ENCODE results near the gene CCL1. TPM values are rescaled to one million over a fixed set of nuclear protein-coding genes. Genes with fewer than 3 reads are reported as not detected.

CCL1 gene
- polyA plus RNA-seq, 1 of the 3 experiments (the other 2 are of a cell fraction), result not detected

DNA sequence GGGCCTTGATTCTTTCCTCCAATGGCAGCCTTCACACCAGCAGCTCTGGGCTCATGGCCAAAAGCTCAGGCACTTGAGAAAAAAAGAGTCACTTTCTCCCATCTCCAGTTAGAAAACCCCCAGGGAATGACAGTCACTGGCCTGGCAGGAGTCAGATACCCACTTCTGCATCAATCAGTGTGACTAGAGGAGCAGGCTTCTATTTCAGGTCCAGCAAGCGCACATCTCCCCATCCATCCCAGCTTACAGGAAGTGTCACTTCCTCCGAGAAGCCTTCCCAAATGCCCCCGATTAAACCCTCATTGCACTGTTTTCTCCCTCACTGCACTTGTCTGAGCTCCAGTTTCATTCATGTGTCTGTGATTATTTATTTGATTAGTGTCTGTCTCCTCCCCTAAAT is 30.4 kb upstream of the CCL1 start:
- Histone ChIP-seq H3K9me2 (no peaks in the 10 kb centered on the region), H3K4me3 (ENCODE audit: low read depth in 2 of 2, low read length in 1 of 2) (no peak overlapping the region), H2AFZ (ENCODE audit: low read depth) (no peak overlapping the region), H3K4me2 (no peak overlapping the region), H4K20me1 (ENCODE audit: insufficient read depth) (no peaks in the 10 kb centered on the region), H3K79me2 (ENCODE audit: insufficient read depth) (no peaks in the 10 kb centered on the region), H3K27ac (ENCODE audit: low read depth in 2 of 2, low read length in 1 of 2) (no peak overlapping the region), H3K9me3 (no peaks in the 10 kb centered on the region), H3K36me3 (replicated peaks in 1 of 2; ENCODE audit: control insufficient read depth in 1 of 2, insufficient read depth in 2 of 2, low read length in 1 of 2) (no peaks in the 10 kb centered on the region), H3K4me1 (ENCODE audit: control insufficient read depth in 1 of 2, insufficient read depth in 2 of 2, low read depth in 1 of 2, low read length in 1 of 2) (no peaks in the 10 kb centered on the region; a peak in 1 of 4 replicates), H3K27me3 (ENCODE audit: insufficient read depth) (no peaks in the 10 kb centered on the region), H3K9ac (no peak overlapping the region), H3F3A (replicated peaks; ENCODE audit: insufficient read depth) (no peaks in the 10 kb centered on the region)
- CTCF ChIA-PET, result interaction anchor here (1.5 to 1.7 kb wide), 2 partner anchors 19 to 32 kb away, joined by 3 to 7 read pairs; no protein-coding TSS in a partner anchor
- WGBS (ENCODE audit: low lambda C conversion rate), result 51% methylated on average over 3 of the region's 3 CpGs
- POLR2A ChIA-PET, result no interaction called here
- TF ChIP-seq, protein P1, sequence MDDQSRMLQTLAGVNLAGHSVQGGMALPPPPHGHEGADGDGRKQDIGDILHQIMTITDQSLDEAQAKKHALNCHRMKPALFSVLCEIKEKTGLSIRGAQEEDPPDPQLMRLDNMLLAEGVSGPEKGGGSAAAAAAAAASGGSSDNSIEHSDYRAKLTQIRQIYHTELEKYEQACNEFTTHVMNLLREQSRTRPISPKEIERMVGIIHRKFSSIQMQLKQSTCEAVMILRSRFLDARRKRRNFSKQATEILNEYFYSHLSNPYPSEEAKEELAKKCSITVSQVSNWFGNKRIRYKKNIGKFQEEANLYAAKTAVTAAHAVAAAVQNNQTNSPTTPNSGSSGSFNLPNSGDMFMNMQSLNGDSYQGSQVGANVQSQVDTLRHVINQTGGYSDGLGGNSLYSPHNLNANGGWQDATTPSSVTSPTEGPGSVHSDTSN (IDR thresholded peaks at IDR 0.05), result no peak
- no peak for TF ChIP-seq ELF1 (IDR thresholded peaks at IDR 0.05)
- TF ChIP-seq, protein P2, sequence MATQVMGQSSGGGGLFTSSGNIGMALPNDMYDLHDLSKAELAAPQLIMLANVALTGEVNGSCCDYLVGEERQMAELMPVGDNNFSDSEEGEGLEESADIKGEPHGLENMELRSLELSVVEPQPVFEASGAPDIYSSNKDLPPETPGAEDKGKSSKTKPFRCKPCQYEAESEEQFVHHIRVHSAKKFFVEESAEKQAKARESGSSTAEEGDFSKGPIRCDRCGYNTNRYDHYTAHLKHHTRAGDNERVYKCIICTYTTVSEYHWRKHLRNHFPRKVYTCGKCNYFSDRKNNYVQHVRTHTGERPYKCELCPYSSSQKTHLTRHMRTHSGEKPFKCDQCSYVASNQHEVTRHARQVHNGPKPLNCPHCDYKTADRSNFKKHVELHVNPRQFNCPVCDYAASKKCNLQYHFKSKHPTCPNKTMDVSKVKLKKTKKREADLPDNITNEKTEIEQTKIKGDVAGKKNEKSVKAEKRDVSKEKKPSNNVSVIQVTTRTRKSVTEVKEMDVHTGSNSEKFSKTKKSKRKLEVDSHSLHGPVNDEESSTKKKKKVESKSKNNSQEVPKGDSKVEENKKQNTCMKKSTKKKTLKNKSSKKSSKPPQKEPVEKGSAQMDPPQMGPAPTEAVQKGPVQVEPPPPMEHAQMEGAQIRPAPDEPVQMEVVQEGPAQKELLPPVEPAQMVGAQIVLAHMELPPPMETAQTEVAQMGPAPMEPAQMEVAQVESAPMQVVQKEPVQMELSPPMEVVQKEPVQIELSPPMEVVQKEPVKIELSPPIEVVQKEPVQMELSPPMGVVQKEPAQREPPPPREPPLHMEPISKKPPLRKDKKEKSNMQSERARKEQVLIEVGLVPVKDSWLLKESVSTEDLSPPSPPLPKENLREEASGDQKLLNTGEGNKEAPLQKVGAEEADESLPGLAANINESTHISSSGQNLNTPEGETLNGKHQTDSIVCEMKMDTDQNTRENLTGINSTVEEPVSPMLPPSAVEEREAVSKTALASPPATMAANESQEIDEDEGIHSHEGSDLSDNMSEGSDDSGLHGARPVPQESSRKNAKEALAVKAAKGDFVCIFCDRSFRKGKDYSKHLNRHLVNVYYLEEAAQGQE (IDR thresholded peaks at IDR 0.05; ENCODE audit: low read depth, low read length), result no peak
- no peak for TF ChIP-seq NFIC (IDR thresholded peaks at IDR 0.05; ENCODE audit: borderline replicate concordance)
- no peak for TF ChIP-seq FOXJ3 (CRISPR knock-in tag; IDR thresholded peaks at IDR 0.05)
- TF ChIP-seq MXI1 (IDR thresholded peaks at IDR 0.05; ENCODE audit: low read depth, low read length), result no peak
- TF ChIP-seq EP300 (IDR thresholded peaks at IDR 0.05; ENCODE audit: borderline replicate concordance in 1 of 2, low read depth in 1 of 2, low read length in 1 of 2), result no peak
- TF ChIP-seq, protein P3, sequence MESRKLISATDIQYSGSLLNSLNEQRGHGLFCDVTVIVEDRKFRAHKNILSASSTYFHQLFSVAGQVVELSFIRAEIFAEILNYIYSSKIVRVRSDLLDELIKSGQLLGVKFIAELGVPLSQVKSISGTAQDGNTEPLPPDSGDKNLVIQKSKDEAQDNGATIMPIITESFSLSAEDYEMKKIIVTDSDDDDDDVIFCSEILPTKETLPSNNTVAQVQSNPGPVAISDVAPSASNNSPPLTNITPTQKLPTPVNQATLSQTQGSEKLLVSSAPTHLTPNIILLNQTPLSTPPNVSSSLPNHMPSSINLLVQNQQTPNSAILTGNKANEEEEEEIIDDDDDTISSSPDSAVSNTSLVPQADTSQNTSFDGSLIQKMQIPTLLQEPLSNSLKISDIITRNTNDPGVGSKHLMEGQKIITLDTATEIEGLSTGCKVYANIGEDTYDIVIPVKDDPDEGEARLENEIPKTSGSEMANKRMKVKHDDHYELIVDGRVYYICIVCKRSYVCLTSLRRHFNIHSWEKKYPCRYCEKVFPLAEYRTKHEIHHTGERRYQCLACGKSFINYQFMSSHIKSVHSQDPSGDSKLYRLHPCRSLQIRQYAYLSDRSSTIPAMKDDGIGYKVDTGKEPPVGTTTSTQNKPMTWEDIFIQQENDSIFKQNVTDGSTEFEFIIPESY (IDR thresholded peaks at IDR 0.05; ENCODE audit: borderline replicate concordance, low read depth), result no peak
- no peak for TF ChIP-seq RXRA (IDR thresholded peaks at IDR 0.05; ENCODE audit: borderline replicate concordance, low read depth)
- TF ChIP-seq, protein P4, sequence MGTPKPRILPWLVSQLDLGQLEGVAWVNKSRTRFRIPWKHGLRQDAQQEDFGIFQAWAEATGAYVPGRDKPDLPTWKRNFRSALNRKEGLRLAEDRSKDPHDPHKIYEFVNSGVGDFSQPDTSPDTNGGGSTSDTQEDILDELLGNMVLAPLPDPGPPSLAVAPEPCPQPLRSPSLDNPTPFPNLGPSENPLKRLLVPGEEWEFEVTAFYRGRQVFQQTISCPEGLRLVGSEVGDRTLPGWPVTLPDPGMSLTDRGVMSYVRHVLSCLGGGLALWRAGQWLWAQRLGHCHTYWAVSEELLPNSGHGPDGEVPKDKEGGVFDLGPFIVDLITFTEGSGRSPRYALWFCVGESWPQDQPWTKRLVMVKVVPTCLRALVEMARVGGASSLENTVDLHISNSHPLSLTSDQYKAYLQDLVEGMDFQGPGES (IDR thresholded peaks at IDR 0.05; ENCODE audit: low read depth, low read length), result no peak
- no peak for TF ChIP-seq SIN3A (IDR thresholded peaks at IDR 0.05; ENCODE audit: borderline replicate concordance, low read depth, low read length)
- TF ChIP-seq, protein P5, sequence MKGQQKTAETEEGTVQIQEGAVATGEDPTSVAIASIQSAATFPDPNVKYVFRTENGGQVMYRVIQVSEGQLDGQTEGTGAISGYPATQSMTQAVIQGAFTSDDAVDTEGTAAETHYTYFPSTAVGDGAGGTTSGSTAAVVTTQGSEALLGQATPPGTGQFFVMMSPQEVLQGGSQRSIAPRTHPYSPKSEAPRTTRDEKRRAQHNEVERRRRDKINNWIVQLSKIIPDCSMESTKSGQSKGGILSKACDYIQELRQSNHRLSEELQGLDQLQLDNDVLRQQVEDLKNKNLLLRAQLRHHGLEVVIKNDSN (IDR thresholded peaks at IDR 0.05; ENCODE audit: borderline replicate concordance, low read depth), result no peak
- TF ChIP-seq, protein P6, sequence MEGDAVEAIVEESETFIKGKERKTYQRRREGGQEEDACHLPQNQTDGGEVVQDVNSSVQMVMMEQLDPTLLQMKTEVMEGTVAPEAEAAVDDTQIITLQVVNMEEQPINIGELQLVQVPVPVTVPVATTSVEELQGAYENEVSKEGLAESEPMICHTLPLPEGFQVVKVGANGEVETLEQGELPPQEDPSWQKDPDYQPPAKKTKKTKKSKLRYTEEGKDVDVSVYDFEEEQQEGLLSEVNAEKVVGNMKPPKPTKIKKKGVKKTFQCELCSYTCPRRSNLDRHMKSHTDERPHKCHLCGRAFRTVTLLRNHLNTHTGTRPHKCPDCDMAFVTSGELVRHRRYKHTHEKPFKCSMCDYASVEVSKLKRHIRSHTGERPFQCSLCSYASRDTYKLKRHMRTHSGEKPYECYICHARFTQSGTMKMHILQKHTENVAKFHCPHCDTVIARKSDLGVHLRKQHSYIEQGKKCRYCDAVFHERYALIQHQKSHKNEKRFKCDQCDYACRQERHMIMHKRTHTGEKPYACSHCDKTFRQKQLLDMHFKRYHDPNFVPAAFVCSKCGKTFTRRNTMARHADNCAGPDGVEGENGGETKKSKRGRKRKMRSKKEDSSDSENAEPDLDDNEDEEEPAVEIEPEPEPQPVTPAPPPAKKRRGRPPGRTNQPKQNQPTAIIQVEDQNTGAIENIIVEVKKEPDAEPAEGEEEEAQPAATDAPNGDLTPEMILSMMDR (IDR thresholded peaks at IDR 0.05), result no peak
- no peak for TF ChIP-seq MEF2A (IDR thresholded peaks at IDR 0.05; ENCODE audit: borderline replicate concordance, low read depth)
- no peak for TF ChIP-seq JUND (IDR thresholded peaks at IDR 0.05)
- TF ChIP-seq FOSL2 (IDR thresholded peaks at IDR 0.05; ENCODE audit: borderline replicate concordance, low read depth), result no peak
- no peak for TF ChIP-seq CHD2 (IDR thresholded peaks at IDR 0.05; ENCODE audit: low read length, partially characterized antibody)
- no peak for TF ChIP-seq TAF1 (IDR thresholded peaks at IDR 0.05; ENCODE audit: borderline replicate concordance, low read depth, low read length)
- DNase-seq, result peak; percentile 13

All from SK-N-SH (cell line).